ENCODE measurements around the gene LRRC3C.
"Not testable (repeated sequence)": the region's sequence is repeated elsewhere in the genome, so short reads cannot be mapped to it uniquely, and the experiment has no call there.

The LRRC3C gene

GRCh38 chr17:39927101-39927928 is at the start of gene LRRC3C, which contains the start of gene ORMDL3:
Gene LRRC3C, plus strand, starts transcription at chr17:39927732. Its CDS starts 13,792 bp downstream, at chr17:39941524.
Gene ORMDL3, minus strand, starts transcription at chr17:39927601. Its CDS starts 3,398 bp downstream, at chr17:39924203.
- peak; percentile 91 for DNase-seq (ENCODE audit: low spot score)
- TF ChIP-seq CTCF (IDR thresholded peaks at IDR 0.05; ENCODE audit: extremely low read depth, missing control alignments): no peak

- not testable (repeated sequence) for DNase-seq (ENCODE audit: low spot score)
Observed at GRCh38 chr17:39886102-39886501, 41.4 kb upstream of the LRRC3C start.

- TF ChIP-seq CTCF (IDR thresholded peaks at IDR 0.05; ENCODE audit: extremely low read depth, missing control alignments): no peak
- DNase-seq (ENCODE audit: low spot score): no peak
Observed at GRCh38 chr17:39887078-39887477, 40.5 kb upstream of the LRRC3C start.

- no peak for TF ChIP-seq CTCF (IDR thresholded peaks at IDR 0.05; ENCODE audit: extremely low read depth, missing control alignments)
- no peak for DNase-seq (ENCODE audit: low spot score)
Observed at GRCh38 chr17:39889200-39889599, 38.3 kb upstream of the LRRC3C start.

- no peak for TF ChIP-seq CTCF (IDR thresholded peaks at IDR 0.05; ENCODE audit: extremely low read depth, missing control alignments)
- no peak for DNase-seq (ENCODE audit: low spot score)
Observed at GRCh38 chr17:39894681-39895376, 32.7 kb upstream of the LRRC3C start.

- TF ChIP-seq CTCF (IDR thresholded peaks at IDR 0.05; ENCODE audit: extremely low read depth, missing control alignments): no peak
- no peak for DNase-seq (ENCODE audit: low spot score)
Observed at GRCh38 chr17:39898088-39898487, 29.4 kb upstream of the LRRC3C start.

- no peak for DNase-seq (ENCODE audit: low spot score)
- no peak for TF ChIP-seq CTCF (IDR thresholded peaks at IDR 0.05; ENCODE audit: extremely low read depth, missing control alignments)
Observed at GRCh38 chr17:39899215-39899614, 28.3 kb upstream of the LRRC3C start.

GRCh38 chr17:39902027-39902426 is 25.5 kb upstream of the LRRC3C start:
- DNase-seq (ENCODE audit: low spot score): not testable (repeated sequence)
